Stimulated activated CD8-positive, alpha-beta memory T cell treated with anti-CD3 and anti-CD28 coated beads, Interleukin-4, amount 100 ng/mL, for 24 hours (primary cell): Measurements from ENCODE around the gene STAC.

Experiments used
- DNase-seq: peaks from one replicate; pipeline ENCODE4 v3.0.0-alpha.2; 2020; ENCODE audit warnings: low read depth

Gene STAC

GRCh38 chr3:36595511-36595910, 215.2 kb downstream of the STAC start:
- DNase-seq, result no peak

DNA sequence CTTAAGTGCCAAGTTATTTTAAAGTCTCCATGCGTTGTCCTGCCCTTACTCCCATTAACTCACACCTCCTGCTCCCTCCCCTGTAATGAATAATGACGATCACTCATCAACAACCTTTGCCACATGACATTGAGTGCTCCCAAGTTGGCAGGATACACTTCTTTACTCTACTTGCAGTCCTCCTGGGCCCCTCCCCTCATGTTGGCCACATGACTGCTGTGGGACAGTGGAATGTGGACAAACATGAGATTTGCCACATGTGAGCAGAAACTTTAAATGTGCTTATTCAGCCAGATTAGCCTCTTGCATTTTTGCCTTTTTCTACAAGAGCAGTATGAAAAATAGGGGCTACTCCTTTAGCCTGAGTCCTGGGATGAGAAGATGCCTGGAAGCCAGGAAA, 216.1 kb downstream of the STAC start:
- no peak for DNase-seq

DNA sequence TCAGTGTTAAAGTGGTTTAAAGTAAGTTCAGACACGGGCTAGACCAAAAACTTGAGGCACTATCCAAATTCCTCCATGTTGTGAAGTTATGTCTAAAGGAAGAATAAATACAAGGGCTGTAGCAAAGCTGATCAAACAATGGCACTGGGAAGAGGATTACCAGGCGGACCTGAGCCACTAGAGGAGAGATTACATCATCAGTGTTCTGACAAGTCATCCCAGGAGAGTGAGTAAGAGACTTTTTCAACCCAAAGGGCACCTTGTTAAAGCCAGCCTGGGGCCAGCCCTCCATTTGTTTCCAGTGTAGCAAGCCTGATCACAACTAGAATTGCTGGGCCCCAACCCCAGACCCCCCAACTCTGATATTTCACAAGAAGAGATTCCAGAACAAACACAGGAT, 217.1 kb downstream of the STAC start:
- DNase-seq, result no peak
